ENCODE measurements around the gene ELOA2. TPM values are rescaled to one million over a fixed set of nuclear protein-coding genes. Genes with fewer than 3 reads are reported as not detected.

The ELOA2 gene
- total RNA-seq, result not detected in 2 replicates

GRCh38 chr18:47035156-47035671 is at the start of gene ELOA2:
Gene ELOA2, minus strand, starts transcription at chr18:47035621. Its CDS starts 357 bp downstream, at chr18:47035264.

Other genes with a start within 250 kb of the ELOA2 start
- 6.7 and 8.1 TPM in 2 replicates for gene PIAS2, start 118.1 kb downstream of the ELOA2 start, total RNA-seq
- gene KATNAL2, start 118.0 kb downstream of the ELOA2 start, total RNA-seq, result 1.5 and 1.7 TPM in 2 replicates
- gene HDHD2, start 114.9 kb upstream of the ELOA2 start, total RNA-seq, result 14.3 and 14.9 TPM in 2 replicates
- 12.8 and 17.3 TPM in 2 replicates for gene IER3IP1, start 140.7 kb upstream of the ELOA2 start, total RNA-seq
- not detected in 2 replicates for gene SKOR2, start 216.0 kb upstream of the ELOA2 start, total RNA-seq

Data from bronchus fibroblast of lung (primary cell).